Epithelial cell of prostate (primary cell): Measurements from ENCODE around the gene VSIG2.

Experiments used
- DNase-seq: peaks from one replicate; pipeline ENCODE4 v3.0.0-alpha.2; 2011; ENCODE audit warnings: low read depth, low spot score
- H3K27ac ChIP-seq: fragments of 450-650 bp; 2 replicates; pipeline ENCODE4 v1.5.1; 2017; ENCODE audit warnings: mild to moderate bottlenecking

VSIG2 gene

DNA sequence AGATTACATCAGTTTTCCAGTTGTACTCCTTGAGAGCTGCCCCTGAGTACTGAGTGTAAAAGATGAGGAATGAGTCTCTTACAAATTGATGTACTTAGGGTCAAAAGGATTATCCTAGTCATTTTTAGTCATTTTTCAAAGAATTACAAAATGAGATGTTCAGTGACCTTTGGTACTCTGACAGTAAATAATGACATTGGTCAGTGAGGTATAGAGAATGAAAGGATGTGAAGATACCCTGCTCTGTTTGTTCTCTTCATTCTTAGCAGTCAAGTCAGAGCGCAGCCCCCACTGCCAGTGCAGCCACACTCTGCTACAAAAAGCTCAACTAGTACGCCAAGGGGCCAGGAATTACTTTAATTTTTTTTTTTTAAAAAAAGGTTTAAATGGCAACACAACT, 14.1 kb upstream of the VSIG2 start:
- DNase-seq = no peak
- H3K27ac ChIP-seq = no peak overlapping the region

DNA sequence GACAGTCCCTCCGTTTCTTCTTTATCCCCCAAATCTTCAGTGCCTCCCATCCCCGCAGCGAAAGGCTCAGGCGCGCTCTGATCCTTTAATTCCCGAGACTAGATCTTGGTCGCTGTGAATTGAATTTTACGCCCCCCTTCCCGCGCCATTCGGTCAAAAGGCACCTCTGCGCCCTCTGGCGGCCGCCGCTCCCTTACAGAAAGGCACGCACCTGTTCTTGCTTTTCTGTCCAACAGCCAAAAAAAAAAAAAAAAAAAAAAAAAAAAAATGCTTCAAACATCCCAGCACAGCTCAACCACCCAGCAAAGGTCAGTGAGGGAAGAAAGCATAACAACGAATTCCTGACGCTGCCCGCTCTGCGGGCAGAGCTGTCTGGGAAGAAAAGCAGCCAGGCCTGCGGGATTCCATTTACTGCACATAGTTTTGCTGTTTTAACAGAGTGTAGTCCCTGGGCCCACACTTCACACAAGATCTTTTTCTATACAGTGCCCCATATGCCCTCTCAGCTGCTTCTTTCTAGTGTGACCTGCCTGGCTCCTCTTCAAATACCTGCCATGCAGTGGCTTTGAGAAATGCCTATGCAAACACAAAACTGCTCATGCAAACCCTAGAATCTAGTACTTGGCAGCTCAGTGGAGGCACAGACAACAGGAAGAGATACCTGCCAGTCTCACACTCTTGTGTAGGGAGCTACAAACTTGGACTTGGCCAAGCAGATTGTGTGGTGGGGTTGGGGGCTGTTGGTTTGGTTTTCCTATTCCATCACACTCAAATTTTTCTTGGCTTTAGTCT, 11.3 kb upstream of the VSIG2 start:
- H3K27ac ChIP-seq = no peak overlapping the region
- no peak for DNase-seq

- H3K27ac ChIP-seq = no peak overlapping the region
- DNase-seq = no peak
These were observed 10.6 kb upstream of the VSIG2 start for GRCh38 chr11:124762624-124763155.

DNA sequence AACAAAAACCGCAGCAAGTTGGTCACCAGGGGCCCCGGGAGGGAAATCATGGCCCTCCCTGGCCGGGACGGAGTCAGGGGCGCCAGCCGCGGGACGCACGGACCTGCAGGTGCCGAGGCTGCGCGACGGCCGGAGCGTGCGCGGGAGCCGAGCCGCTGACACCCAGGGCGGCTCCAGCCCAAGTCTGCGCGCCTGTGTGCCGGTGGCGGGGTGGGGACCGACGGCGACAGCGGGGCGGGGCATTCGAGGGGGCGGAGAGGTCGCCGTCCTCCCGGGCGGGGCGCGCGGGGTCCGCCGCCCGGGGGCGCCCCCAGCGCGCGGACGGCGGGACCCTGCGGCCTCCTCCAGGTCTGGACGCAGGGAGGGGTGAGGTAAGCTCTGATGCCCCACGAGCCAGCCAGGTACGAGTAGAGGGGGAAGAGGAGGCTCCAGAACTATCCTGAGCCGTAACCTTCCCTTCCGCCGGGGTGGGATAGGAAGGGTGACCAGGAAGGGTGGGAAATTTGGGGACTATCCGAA, 10.1 kb upstream of the VSIG2 start, which contains the start of gene ESAM:
Gene ESAM (minus strand): TSS at position 186 of the 519 bp plus-strand sequence. CDS start 136 bp downstream, at position 50.
- no peak within 1 kb of the TSS for H3K27ac ChIP-seq
- DNase-seq = no peak

DNA sequence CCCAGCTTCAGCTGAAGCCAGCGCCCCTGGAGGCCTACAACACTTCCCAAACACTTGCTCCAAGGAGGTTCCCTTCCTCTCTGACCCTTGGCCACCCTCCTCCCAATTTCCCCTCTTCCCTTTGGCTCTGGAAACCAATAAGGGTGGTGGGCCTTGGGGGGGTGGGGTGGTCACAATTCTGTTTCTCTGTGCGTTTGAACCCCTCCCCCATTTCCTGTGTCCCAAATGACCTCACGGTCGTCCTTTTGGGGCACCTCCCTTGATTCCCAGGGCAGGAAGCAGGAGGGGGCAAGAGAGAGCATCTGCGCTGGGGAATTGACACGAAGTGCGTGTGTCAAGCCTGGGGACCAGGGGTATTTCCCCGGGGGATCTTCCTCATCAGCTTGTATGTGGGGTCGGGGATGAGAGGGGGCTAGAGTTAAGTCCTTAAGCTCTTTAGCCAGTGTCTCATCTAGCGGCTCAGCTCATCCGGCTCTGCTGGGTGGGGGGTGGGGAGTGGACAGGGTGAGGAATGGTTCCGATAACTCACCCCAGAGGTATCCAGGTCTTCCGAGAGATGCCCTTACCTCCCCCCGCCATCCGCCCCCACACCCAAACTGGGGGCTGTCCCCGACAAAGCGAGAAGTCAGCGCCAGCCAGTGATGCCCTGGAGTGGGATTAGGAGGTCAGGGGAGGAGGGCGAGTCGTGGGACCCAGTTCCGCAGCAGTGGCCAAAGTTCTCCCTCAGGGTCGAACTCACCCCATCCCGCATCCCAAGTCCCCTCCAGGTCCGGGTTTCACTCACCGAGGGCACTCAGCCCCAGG, 9.4 kb upstream of the VSIG2 start:
- no peak for DNase-seq
- no peak overlapping the region for H3K27ac ChIP-seq

GRCh38 chr11:124760806-124761205, 8.8 kb upstream of the VSIG2 start:
- H3K27ac ChIP-seq = no peak overlapping the region
- DNase-seq = no peak

DNA sequence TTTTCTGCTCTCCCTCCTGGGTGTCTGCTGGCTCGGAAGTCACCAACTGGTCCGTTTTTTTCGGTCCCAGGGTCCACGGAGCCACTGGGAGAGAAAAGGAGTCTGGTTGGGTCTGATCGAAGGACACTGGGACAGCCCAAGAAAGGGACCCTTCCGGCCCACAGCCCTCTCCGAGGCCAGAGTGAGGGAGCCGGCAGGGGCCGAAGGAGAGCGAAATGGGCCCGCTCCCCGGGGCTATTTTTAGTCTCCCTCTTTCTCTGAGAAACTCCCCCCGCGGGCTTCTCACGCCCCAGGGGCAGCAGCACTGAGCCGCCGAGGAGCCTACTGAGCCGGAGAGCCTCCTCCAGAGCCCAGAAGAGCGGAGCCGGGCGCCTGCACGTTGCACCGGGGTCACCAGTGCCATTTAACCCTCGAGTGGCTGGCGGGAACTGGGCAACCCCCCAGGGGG, 8.2 kb upstream of the VSIG2 start:
- no peak for DNase-seq
- H3K27ac ChIP-seq = no peak overlapping the region

- H3K27ac ChIP-seq = no peak overlapping the region
- no peak for DNase-seq
These were observed 7.5 kb upstream of the VSIG2 start for GRCh38 chr11:124759266-124760204.

DNA sequence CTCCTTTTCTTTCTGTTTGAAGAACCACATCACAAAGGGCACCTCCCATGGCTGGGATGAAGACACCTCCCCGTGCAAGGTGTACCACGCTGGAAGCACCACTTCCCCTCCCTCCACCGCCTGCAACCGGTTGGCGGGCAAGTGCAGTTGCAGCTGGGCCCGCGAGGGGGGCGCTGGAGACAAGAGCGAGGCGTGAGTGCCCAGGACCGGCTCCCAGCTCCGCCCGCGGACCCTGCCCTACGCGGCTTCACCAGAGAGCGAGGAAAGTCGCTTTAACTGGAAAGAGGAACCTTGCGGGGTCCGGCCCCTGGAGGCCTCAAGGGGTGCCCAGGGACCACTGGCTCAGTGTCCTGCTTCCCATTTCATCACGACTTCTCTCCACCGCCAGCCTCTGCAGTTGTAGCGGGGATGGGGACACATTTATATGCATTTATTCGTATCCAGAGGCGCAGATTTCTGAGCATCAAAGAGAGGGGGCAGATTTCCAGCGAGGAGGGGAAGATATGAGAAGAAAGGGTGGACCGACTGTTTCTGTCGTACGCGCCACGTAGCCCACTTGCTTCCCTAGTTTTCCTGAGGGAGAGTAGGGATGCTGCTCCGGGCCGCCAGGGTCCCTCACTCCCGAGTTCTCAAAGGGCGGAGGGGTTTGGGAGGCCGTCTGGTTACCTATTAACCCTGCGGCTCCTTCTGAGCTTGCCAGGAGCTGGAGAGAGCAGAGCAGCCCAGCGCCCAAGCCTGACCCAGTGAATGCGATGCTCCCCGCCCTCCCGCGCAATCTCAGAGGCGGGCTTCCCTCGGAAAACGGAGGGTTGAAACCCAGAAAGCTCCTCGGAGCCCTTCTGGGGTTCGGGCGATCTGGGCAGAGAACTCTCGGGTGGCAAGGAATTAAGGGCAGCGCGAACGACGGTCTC, 6.6 kb upstream of the VSIG2 start:
- no peak overlapping the region for H3K27ac ChIP-seq
- no peak for DNase-seq

GRCh38 chr11:124757320-124757719, 5.3 kb upstream of the VSIG2 start:
- H3K27ac ChIP-seq = no peak overlapping the region
- DNase-seq = no peak

- no peak overlapping the region for H3K27ac ChIP-seq
- no peak for DNase-seq
These were observed 4.7 kb upstream of the VSIG2 start for GRCh38 chr11:124756753-124757227.

GRCh38 chr11:124756033-124756752, 4.1 kb upstream of the VSIG2 start:
- DNase-seq = no peak

GRCh38 chr11:124754710-124755109, 2.7 kb upstream of the VSIG2 start:
- DNase-seq = no peak
- no peak overlapping the region for H3K27ac ChIP-seq

More at GRCh38 chr11:124756033-124756752, 4.1 kb upstream of the VSIG2 start:
- no peak overlapping the region for H3K27ac ChIP-seq

GRCh38 chr11:124754309-124754708, 2.3 kb upstream of the VSIG2 start:
- no peak for DNase-seq
- H3K27ac ChIP-seq = no peak overlapping the region

- DNase-seq = no peak
- no peak overlapping the region for H3K27ac ChIP-seq
These were observed 1.6 kb upstream of the VSIG2 start for GRCh38 chr11:124753624-124754023.

DNA sequence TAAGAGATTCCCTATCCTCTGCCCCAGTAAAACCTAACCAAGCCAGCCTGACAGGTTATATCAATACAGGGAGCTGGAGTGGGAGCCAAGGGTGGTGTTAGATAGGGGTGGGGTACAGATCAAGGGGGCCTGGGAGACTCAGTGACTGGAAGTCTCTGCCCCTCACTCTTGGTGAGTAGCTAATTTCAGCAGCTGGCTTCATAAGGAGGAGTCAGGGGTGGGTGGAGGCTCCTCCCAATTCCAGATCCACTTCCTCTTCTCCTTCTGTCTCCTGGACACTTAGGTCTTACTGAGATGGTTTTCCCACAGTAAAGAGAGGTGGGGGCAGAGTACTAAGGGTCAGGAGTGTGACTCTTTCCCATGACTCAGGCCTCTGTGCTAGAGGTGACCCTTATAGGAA, 1.1 kb upstream of the VSIG2 start:
- H3K27ac ChIP-seq = no peak overlapping the region
- DNase-seq = no peak

DNA sequence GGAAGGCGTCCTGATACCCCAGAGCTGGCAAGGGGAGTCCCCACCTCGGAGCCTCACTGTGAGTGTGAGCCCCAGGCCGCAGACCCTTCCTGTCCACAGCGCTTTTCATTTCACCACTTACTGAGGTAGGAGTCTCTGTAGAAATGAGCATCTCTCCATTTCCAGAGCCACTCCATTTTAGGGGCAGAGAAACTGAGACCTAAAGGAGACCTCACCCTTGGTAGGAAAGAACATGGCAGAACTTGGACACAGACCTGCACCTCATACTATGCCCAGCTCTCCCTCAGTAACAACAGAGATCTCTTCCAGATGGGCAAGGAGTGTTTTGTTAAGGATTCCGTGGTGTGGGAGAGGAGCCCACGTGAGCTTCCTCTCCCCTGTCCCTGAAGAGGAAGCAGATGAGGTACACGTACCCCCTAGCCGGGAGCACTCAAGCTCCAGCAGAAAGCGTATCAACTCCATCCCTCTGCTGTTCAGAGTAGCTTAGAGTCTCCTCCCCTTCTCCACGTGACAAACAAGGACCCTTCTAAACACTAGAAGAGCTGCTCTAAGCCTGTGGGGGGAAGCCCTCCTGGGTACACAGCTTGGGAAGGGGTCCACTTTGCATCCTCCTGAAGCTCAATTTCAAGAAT, 532 bp upstream of the VSIG2 start:
- H3K27ac ChIP-seq = no peak overlapping the region
- no peak for DNase-seq

DNA sequence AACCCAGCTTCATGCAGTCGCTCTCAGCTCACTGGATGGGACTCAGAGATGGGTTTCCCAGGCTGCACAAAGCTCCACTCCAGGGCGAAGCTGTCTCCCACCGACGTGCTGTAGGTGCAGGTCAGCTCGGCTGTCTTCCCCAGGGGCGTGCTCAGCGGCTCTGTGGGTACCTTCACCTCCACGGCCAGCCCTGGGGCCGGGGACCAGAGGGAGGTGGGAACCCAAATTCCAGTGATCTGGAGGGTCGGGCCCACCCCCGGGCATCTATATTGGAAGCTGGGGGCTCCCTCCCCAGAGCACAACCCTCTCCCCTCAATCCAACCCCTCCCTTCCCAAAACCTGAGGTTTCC, 689 bp downstream of the VSIG2 start:
- no peak overlapping the region for H3K27ac ChIP-seq
- no peak for DNase-seq
